ENCODE results near the gene THSD7B. TPM values are rescaled to one million over a fixed set of nuclear protein-coding genes. Genes with fewer than 3 reads are reported as not detected.

Gene THSD7B
- total and polyA plus RNA-seq, 3 donors from 2014 or later = 0.87 to 2.1 (median 1.1) TPM

DNA sequence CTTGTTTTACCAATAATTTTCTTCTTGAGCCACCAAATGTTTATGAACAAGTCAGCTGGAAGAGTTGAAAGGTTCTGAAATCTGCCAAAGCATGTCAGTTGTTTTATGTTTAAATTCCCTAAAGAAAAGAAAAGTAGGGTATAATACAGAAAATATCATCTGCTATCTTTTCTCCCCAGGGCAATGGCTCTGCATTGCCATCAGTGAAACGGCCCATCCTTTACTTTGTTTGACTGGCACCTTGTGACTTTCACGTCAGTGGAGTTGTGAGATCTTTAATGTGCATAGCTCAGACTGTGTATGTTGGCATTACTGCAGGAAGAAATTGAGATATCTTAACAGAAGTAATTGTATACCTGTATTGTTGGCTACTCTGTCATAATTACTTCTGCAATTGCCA lies 239.9 kb downstream of the THSD7B start:
- Histone ChIP-seq H3K27me3 (no peaks in the 10 kb centered on the region), H3K4me1 (no peaks in the 10 kb centered on the region), H3K9me3 (no peaks in the 10 kb centered on the region), H3K36me3 (ENCODE audit: low read depth, missing control alignments) (no peaks in the 10 kb centered on the region), H3K4me3 (no peak overlapping the region), H3K27ac (no peak overlapping the region)
- TF ChIP-seq POLR2A (IDR thresholded peaks at IDR 0.05) = no peak
- TF ChIP-seq, protein P1, sequence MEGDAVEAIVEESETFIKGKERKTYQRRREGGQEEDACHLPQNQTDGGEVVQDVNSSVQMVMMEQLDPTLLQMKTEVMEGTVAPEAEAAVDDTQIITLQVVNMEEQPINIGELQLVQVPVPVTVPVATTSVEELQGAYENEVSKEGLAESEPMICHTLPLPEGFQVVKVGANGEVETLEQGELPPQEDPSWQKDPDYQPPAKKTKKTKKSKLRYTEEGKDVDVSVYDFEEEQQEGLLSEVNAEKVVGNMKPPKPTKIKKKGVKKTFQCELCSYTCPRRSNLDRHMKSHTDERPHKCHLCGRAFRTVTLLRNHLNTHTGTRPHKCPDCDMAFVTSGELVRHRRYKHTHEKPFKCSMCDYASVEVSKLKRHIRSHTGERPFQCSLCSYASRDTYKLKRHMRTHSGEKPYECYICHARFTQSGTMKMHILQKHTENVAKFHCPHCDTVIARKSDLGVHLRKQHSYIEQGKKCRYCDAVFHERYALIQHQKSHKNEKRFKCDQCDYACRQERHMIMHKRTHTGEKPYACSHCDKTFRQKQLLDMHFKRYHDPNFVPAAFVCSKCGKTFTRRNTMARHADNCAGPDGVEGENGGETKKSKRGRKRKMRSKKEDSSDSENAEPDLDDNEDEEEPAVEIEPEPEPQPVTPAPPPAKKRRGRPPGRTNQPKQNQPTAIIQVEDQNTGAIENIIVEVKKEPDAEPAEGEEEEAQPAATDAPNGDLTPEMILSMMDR (IDR thresholded peaks at IDR 0.05) = no peak
- 87 to 89% methylated on average over 2 of the region's 2 CpGs for WGBS, 2 donors
- DNase-seq = no peak
- intact Hi-C loops (cut with DNase I; ENCODE audit: low total_unique reads) = no loop called here

DNA sequence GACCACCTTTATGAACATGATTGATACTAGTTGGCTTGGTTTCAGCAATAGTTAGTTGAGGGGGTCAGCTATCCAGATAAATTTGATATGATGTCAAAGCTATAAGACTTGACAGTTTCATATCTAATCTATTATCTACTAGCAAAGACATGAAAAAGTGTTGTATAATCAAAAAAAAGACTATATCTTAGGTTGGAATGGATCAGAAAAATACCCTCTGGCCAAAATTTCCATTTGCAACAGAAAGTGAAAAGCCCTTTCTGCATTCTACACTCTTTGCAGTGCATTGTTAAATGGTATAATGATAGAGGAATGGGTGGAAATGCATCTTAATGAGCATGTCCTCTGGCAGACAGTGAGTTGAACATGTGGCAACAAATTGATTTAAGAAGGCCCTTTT lies 242.6 kb downstream of the THSD7B start:
- Histone ChIP-seq H3K4me1 (no peaks in the 10 kb centered on the region), H3K36me3 (ENCODE audit: low read depth, missing control alignments) (no peaks in the 10 kb centered on the region), H3K9me3 (no peaks in the 10 kb centered on the region), H3K27me3 (no peaks in the 10 kb centered on the region), H3K4me3 (no peak overlapping the region), H3K27ac (no peak overlapping the region)
- DNase-seq = no peak
- intact Hi-C loops (cut with DNase I; ENCODE audit: low total_unique reads) = no loop called here
- TF ChIP-seq, protein P1 (IDR thresholded peaks at IDR 0.05) = no peak
- TF ChIP-seq POLR2A (IDR thresholded peaks at IDR 0.05) = no peak

DNA sequence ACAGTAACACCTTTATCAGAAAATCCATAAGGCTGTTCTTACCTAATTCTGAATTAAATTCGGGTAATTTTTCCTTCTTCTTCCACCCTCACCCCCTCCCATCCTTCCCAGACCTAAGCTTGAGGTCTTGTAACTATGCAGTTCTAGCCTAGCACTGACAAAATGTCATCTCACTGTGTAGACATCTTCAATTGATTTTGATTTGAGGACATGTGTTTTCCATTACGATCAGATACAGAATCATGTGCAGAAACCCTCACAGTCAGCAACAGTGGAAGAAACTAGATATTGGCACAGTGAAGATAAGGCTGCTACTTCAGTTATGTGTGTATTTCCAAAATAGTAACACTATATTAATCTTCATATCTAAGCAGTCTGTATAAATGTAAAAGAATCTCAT lies 244.6 kb downstream of the THSD7B start:
- Histone ChIP-seq H3K27me3 (no peaks in the 10 kb centered on the region), H3K36me3 (ENCODE audit: low read depth, missing control alignments) (no peaks in the 10 kb centered on the region), H3K4me3 (no peak overlapping the region), H3K4me1 (no peaks in the 10 kb centered on the region), H3K27ac (no peak overlapping the region), H3K9me3 (no peaks in the 10 kb centered on the region)
- 77 to 87% methylated on average over 2 of the region's 2 CpGs for WGBS, 2 donors
- no peak for TF ChIP-seq POLR2A (IDR thresholded peaks at IDR 0.05)
- TF ChIP-seq, protein P1 (IDR thresholded peaks at IDR 0.05) = no peak
- intact Hi-C loops (cut with DNase I; ENCODE audit: low total_unique reads) = no loop called here
- no peak for DNase-seq

DNA sequence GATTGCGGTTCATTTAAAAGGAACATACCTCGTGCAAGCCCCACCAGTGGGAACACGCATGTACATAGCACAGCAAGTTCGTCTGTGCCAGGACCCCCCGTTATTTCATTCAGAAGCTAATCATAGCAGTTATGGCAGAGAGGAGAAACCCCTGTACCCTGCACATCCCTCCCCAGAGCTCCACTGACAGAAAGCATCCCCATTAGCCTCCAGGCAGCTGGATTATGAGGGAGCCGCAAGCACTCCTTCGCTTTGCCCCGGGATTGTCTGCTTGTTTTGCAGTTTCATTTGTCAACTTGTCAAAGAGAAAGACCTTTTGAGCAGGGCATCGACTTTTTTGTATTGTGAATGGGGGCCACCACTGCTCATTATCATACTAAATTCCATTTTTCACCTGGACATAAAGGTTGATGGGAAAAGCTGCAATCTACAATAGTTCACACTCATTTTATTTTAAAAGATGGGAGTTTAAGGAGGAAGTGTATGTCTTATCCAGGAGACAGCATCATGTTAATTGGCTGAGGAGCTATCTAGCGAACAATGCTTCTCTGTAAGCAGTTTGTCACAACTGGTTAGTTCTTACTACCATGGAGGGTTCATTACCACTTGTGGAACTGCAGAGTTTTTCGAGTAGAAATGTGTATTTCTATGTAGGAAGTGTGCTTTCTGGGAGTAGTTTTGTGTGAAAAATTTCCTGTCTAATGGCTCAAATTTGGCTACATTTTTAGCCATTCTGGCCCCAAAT lies 255.3 kb downstream of the THSD7B start:
- no peak overlapping the region for H3K27ac ChIP-seq
- intact Hi-C loops (cut with DNase I; ENCODE audit: low total_unique reads) = no loop called here
- no peaks in the 10 kb centered on the region for H3K4me1 ChIP-seq
- H3K36me3 ChIP-seq (ENCODE audit: low read depth, missing control alignments) = no peaks in the 10 kb centered on the region
- no peak overlapping the region for H3K4me3 ChIP-seq
- DNase-seq = no peak
- H3K27me3 ChIP-seq = no peaks in the 10 kb centered on the region
- WGBS, 2 donors = 82 to 87% methylated on average over 11 of the region's 11 CpGs
- no peak for TF ChIP-seq POLR2A (IDR thresholded peaks at IDR 0.05)
- TF ChIP-seq, protein P1 (IDR thresholded peaks at IDR 0.05) = no peak
- no peaks in the 10 kb centered on the region for H3K9me3 ChIP-seq

DNA sequence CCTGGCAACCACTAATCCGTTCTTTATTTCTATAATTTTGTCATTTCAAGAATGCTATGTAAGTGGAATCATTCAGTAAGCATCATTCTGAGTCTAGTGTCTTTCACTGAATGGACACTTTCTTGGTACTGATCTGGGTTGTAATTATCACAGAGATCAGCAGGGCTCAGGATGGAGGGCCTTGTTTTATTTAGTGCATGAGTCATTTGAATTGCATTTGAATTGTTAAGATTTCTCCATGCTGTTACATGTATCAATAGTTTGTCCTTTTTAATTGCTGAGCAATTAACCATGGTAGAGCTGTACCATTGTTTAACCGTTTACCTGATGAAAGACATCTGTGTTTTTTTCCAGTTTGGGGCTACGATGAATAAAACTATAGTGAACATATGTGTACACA lies 256.4 kb downstream of the THSD7B start:
- no peaks in the 10 kb centered on the region for H3K36me3 ChIP-seq (ENCODE audit: low read depth, missing control alignments)
- no peak for DNase-seq
- H3K27me3 ChIP-seq = no peaks in the 10 kb centered on the region
- H3K9me3 ChIP-seq = no peaks in the 10 kb centered on the region
- H3K4me3 ChIP-seq = no peak overlapping the region
- 91% methylated on average over 3 of the region's 3 CpGs for WGBS, 2 donors
- intact Hi-C loops (cut with DNase I; ENCODE audit: low total_unique reads) = no loop called here
- no peak overlapping the region for H3K27ac ChIP-seq
- no peaks in the 10 kb centered on the region for H3K4me1 ChIP-seq
- TF ChIP-seq, protein P1 (IDR thresholded peaks at IDR 0.05) = no peak
- TF ChIP-seq POLR2A (IDR thresholded peaks at IDR 0.05) = no peak
